GM19395 (cell line): ENCODE results near the gene OPCML.

Source experiments
- ATAC-seq: cut with Tn5 transposase; IDR thresholded peaks from one replicate; pipeline ENCODE4 v1.9.1; 2021; ENCODE audit warnings: mild to moderate bottlenecking, moderate library complexity; ENCODE audit not compliant: unreplicated experiment

OPCML gene

GRCh38 chr11:133048270-133048669, 484.0 kb downstream of the OPCML start:
- ATAC-seq: no peak

GRCh38 chr11:133047771-133048115, 484.6 kb downstream of the OPCML start:
- ATAC-seq: no peak

GRCh38 chr11:133047036-133047770, 485.1 kb downstream of the OPCML start:
- no peak for ATAC-seq

GRCh38 chr11:133046252-133046651, 486.0 kb downstream of the OPCML start:
- ATAC-seq: no peak

GRCh38 chr11:133041928-133042882, 490.1 kb downstream of the OPCML start:
- ATAC-seq: no peak

- ATAC-seq: no peak
These were observed 491.1 kb downstream of the OPCML start for GRCh38 chr11:133041181-133041580.

GRCh38 chr11:133040289-133040900, 491.9 kb downstream of the OPCML start:
- ATAC-seq: no peak

GRCh38 chr11:133038850-133039249, 493.5 kb downstream of the OPCML start:
- no peak for ATAC-seq

- no peak for ATAC-seq
These were observed 497.4 kb downstream of the OPCML start for GRCh38 chr11:133034929-133035328.

GRCh38 chr11:133029107-133029506, 503.2 kb downstream of the OPCML start:
- ATAC-seq: no peak

GRCh38 chr11:133026952-133027351, 505.3 kb downstream of the OPCML start:
- no peak for ATAC-seq

GRCh38 chr11:133024301-133024700, 508.0 kb downstream of the OPCML start:
- no peak for ATAC-seq

- no peak for ATAC-seq
These were observed 509.1 kb downstream of the OPCML start for GRCh38 chr11:133023232-133023631.

GRCh38 chr11:133021553-133021952, 510.7 kb downstream of the OPCML start:
- no peak for ATAC-seq

- no peak for ATAC-seq
These were observed 512.0 kb downstream of the OPCML start for GRCh38 chr11:133020372-133020714.

- no peak for ATAC-seq
These were observed 512.5 kb downstream of the OPCML start for GRCh38 chr11:133019545-133020371.

GRCh38 chr11:133015457-133015856, 516.8 kb downstream of the OPCML start:
- no peak for ATAC-seq

GRCh38 chr11:133014337-133014736, 518.0 kb downstream of the OPCML start:
- no peak for ATAC-seq

- no peak for ATAC-seq
These were observed 519.5 kb downstream of the OPCML start for GRCh38 chr11:133012803-133013202.

GRCh38 chr11:133011604-133012003, 520.7 kb downstream of the OPCML start:
- no peak for ATAC-seq
